SK-N-MC (cell line): ENCODE measurements around the gene FADS3.

ENCODE experiments used
- EZH2 ChIP-seq: fragments of 200-600 bp; sonication (generic); IDR thresholded peaks from one replicate; pipeline ENCODE4 v1.6.1; 2017; ENCODE audit warnings: antibody characterized with exemption
- FOXP2 ChIP-seq: optimal IDR thresholded peaks from 2 replicates; pipeline ENCODE3; 2011; ENCODE audit warnings: mild to moderate bottlenecking, moderate library complexity; ENCODE audit not compliant: insufficient read depth; ENCODE audit errors: extremely low read length, control extremely low read depth
- POLR2AphosphoS5 ChIP-seq: IDR thresholded peaks from 2 replicates; pipeline ENCODE4 v1.6.1; 2012; ENCODE audit warnings: mild to moderate bottlenecking, low read depth, low read length, borderline replicate concordance

DNA sequence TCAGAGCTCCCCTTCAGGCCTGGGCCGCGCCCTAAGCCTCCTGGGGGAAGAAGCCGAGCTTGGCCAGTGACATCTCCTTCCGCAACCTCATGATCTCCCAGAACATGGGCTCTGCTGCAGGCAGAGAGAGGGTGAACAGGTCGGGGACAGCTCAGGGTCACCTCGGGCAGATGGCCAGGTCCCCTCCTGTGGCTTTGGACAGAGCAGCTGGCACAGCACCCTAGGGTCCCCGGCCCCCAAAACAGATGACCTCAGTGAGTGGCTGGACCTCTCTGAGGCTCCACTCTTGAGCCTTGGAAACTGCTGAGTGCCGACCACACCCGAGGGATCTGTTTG, 6.9 kb upstream of the FADS3 start:
- TF ChIP-seq POLR2AphosphoS5 (no peak), EZH2 (no peak), FOXP2 (no peak)
